ENCODE data around the gene NCBP1.
A peak's percentile ranks its signal among the peaks of the same experiment; 100 is the strongest.

Gene NCBP1

GRCh38 chr9:97623946-97624345 is 9.7 kb upstream of the NCBP1 start:
- DNase-seq (ENCODE audit: low read depth in 2 of 2) = no peak

GRCh38 chr9:97625620-97626019 is 8.0 kb upstream of the NCBP1 start:
- DNase-seq (ENCODE audit: low read depth in 2 of 2) = no peak

GRCh38 chr9:97627624-97628023 is 6.0 kb upstream of the NCBP1 start:
- DNase-seq (ENCODE audit: low read depth in 2 of 2) = no peak

- DNase-seq (ENCODE audit: low read depth in 2 of 2) = no peak
These were observed 5.0 kb upstream of the NCBP1 start for GRCh38 chr9:97628668-97629067.

- DNase-seq (ENCODE audit: low read depth in 2 of 2) = no peak
These were observed 4.5 kb upstream of the NCBP1 start for GRCh38 chr9:97629156-97629555.

- DNase-seq (ENCODE audit: low read depth in 2 of 2) = no peak
These were observed 3.0 kb upstream of the NCBP1 start for GRCh38 chr9:97630591-97630990.

GRCh38 chr9:97632248-97632984 is 1.2 kb upstream of the NCBP1 start:
- DNase-seq (ENCODE audit: low read depth in 2 of 2) = peak in 1 of 2 donors; percentile 10

GRCh38 chr9:97633859-97634490 is 354 bp downstream of the NCBP1 start:
- no peak for DNase-seq (ENCODE audit: low read depth in 2 of 2)

- no peak for DNase-seq (ENCODE audit: low read depth in 2 of 2)
These were observed 1.4 kb downstream of the NCBP1 start for GRCh38 chr9:97635026-97635425.

- DNase-seq (ENCODE audit: low read depth in 2 of 2) = no peak
These were observed 3.3 kb downstream of the NCBP1 start for GRCh38 chr9:97636903-97637302.

GRCh38 chr9:97638666-97639065 is 5.0 kb downstream of the NCBP1 start:
- no peak for DNase-seq (ENCODE audit: low read depth in 2 of 2)

GRCh38 chr9:97640325-97640724 is 6.7 kb downstream of the NCBP1 start:
- no peak for DNase-seq (ENCODE audit: low read depth in 2 of 2)

GRCh38 chr9:97645720-97646119 is 12.1 kb downstream of the NCBP1 start:
- DNase-seq (ENCODE audit: low read depth in 2 of 2) = no peak

- DNase-seq (ENCODE audit: low read depth in 2 of 2) = no peak
These were observed 14.4 kb downstream of the NCBP1 start for GRCh38 chr9:97647996-97648395.

GRCh38 chr9:97651646-97652045 is 18.0 kb downstream of the NCBP1 start:
- no peak for DNase-seq (ENCODE audit: low read depth in 2 of 2)

- no peak for DNase-seq (ENCODE audit: low read depth in 2 of 2)
These were observed 25.1 kb downstream of the NCBP1 start for GRCh38 chr9:97658707-97659106.

GRCh38 chr9:97659771-97660170 is 26.1 kb downstream of the NCBP1 start:
- DNase-seq (ENCODE audit: low read depth in 2 of 2) = no peak

GRCh38 chr9:97660340-97660739 is 26.7 kb downstream of the NCBP1 start:
- no peak for DNase-seq (ENCODE audit: low read depth in 2 of 2)

GRCh38 chr9:97660847-97661246 is 27.2 kb downstream of the NCBP1 start:
- no peak for DNase-seq (ENCODE audit: low read depth in 2 of 2)

GRCh38 chr9:97665742-97666141 is 32.1 kb downstream of the NCBP1 start:
- no peak for DNase-seq (ENCODE audit: low read depth in 2 of 2)

GRCh38 chr9:97666907-97667686 is 33.5 kb downstream of the NCBP1 start:
- no peak for DNase-seq (ENCODE audit: low read depth in 2 of 2)

GRCh38 chr9:97668485-97668884 is 34.9 kb downstream of the NCBP1 start:
- peak in 1 of 2 donors; percentile 19 for DNase-seq (ENCODE audit: low read depth in 2 of 2)

GRCh38 chr9:97670586-97670985 is 37.0 kb downstream of the NCBP1 start:
- DNase-seq (ENCODE audit: low read depth in 2 of 2) = no peak

Data from activated CD4-positive, alpha-beta T cell treated with anti-CD3 and anti-CD28 coated beads for 24 hours (primary cell).